Measurements from ENCODE around the gene RABGAP1. TPM values are rescaled to one million over a fixed set of nuclear protein-coding genes. Genes with fewer than 3 reads are reported as not detected.
A peak's percentile ranks its signal among the peaks of the same experiment; 100 is the strongest.

The RABGAP1 gene
- total and polyA plus RNA-seq, 2 experiments from 2014 or later, result 8.5 to 33.9 TPM

DNA sequence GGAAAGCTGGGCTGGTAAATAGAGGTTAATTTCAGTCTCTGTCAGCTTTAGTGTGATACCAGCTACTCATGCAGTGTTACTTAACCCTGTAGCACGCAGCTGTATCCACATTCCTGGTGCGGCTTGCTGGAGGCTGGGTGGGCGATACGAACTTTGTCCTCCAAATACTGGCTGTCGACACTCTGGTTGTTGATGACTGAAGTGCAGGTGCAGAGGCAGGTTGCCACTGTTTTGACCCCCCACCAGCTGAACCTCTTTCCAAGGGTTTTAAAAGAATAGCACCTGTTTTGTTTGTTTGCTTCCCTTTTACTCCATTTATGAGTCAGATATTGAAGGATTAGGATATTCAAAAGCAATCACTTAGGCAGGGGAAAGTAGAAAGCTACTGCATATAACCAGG, 4.4 kb upstream of the RABGAP1 start:
- Histone ChIP-seq H3K4me2 (no peak overlapping the region), H4K20me1 (replicated peaks; ENCODE audit: insufficient read depth) (peaks cover 13% of the 10 kb centered on the region), H3K27me3 (ENCODE audit: insufficient read depth) (no peaks in the 10 kb centered on the region), H2AFZ (no peak overlapping the region), H3K4me1 (ENCODE audit: insufficient read depth) (peaks cover 7% of the 10 kb centered on the region), H3K36me3 (ENCODE audit: insufficient read depth) (peaks cover 4% of the 10 kb centered on the region; the same call in 1 of the 2 replicates), H3K9me2 (ENCODE audit: insufficient read depth) (no peaks in the 10 kb centered on the region), H3F3A (replicated peaks; ENCODE audit: low read depth) (peaks cover 3% of the 10 kb centered on the region), H3K79me2 (replicated peaks; ENCODE audit: insufficient read depth) (peaks cover 74% of the 10 kb centered on the region), H3K4me3 (no peak overlapping the region), H3K27ac (ENCODE audit: low read depth) (peak overlapping the region; percentile 30; the same call in 1 of the 2 replicates)
- Mint-ChIP-seq H3K9me3 (no peaks in the 10 kb centered on the region), H3K27ac (no peak overlapping the region), H3K36me3 (ENCODE audit: low read depth) (peaks cover 21% of the 10 kb centered on the region), H3K4me1 (peaks cover 15% of the 10 kb centered on the region), H3K27me3 (ENCODE audit: insufficient read depth, low read depth, poor library complexity) (peaks cover 2% of the 10 kb centered on the region), H3K4me3 (no peak overlapping the region)
- ATAC-seq, result no peak
- DNase-seq (ENCODE audit: low spot score), result no peak
- TF ChIP-seq EZH2phosphoT487 (IDR thresholded peaks at IDR 0.05; ENCODE audit: unreplicated experiment) (no peak), EZH2 (IDR thresholded peaks at IDR 0.05; ENCODE audit: low read depth, unreplicated experiment) (no peak), CREB1 (CRISPR knock-in tag; IDR thresholded peaks at IDR 0.05; ENCODE audit: low read depth) (no peak), ETS1 (IDR thresholded peaks at IDR 0.05) (no peak), STAT1 (IDR thresholded peaks at IDR 0.05; ENCODE audit: unreplicated experiment) (no peak), ZNF114 (CRISPR knock-in tag; IDR thresholded peaks at IDR 0.05) (no peak), POLR2AphosphoS5 (IDR thresholded peaks at IDR 0.05; ENCODE audit: low read depth) (no peak), JUNB (IDR thresholded peaks at IDR 0.05; ENCODE audit: unreplicated experiment) (no peak), NANOG (IDR thresholded peaks at IDR 0.05; ENCODE audit: borderline replicate concordance) (no peak), ZNF462 (CRISPR knock-in tag; IDR thresholded peaks at IDR 0.05) (no peak), ZNF331 (CRISPR knock-in tag; IDR thresholded peaks at IDR 0.05; ENCODE audit: low read depth) (no peak)
- TF ChIP-seq, protein P1, sequence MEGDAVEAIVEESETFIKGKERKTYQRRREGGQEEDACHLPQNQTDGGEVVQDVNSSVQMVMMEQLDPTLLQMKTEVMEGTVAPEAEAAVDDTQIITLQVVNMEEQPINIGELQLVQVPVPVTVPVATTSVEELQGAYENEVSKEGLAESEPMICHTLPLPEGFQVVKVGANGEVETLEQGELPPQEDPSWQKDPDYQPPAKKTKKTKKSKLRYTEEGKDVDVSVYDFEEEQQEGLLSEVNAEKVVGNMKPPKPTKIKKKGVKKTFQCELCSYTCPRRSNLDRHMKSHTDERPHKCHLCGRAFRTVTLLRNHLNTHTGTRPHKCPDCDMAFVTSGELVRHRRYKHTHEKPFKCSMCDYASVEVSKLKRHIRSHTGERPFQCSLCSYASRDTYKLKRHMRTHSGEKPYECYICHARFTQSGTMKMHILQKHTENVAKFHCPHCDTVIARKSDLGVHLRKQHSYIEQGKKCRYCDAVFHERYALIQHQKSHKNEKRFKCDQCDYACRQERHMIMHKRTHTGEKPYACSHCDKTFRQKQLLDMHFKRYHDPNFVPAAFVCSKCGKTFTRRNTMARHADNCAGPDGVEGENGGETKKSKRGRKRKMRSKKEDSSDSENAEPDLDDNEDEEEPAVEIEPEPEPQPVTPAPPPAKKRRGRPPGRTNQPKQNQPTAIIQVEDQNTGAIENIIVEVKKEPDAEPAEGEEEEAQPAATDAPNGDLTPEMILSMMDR (conservative IDR thresholded peaks at IDR 0.05; ENCODE audit: low read depth in 2 of 2), result no peak
- TF ChIP-seq, protein P2, sequence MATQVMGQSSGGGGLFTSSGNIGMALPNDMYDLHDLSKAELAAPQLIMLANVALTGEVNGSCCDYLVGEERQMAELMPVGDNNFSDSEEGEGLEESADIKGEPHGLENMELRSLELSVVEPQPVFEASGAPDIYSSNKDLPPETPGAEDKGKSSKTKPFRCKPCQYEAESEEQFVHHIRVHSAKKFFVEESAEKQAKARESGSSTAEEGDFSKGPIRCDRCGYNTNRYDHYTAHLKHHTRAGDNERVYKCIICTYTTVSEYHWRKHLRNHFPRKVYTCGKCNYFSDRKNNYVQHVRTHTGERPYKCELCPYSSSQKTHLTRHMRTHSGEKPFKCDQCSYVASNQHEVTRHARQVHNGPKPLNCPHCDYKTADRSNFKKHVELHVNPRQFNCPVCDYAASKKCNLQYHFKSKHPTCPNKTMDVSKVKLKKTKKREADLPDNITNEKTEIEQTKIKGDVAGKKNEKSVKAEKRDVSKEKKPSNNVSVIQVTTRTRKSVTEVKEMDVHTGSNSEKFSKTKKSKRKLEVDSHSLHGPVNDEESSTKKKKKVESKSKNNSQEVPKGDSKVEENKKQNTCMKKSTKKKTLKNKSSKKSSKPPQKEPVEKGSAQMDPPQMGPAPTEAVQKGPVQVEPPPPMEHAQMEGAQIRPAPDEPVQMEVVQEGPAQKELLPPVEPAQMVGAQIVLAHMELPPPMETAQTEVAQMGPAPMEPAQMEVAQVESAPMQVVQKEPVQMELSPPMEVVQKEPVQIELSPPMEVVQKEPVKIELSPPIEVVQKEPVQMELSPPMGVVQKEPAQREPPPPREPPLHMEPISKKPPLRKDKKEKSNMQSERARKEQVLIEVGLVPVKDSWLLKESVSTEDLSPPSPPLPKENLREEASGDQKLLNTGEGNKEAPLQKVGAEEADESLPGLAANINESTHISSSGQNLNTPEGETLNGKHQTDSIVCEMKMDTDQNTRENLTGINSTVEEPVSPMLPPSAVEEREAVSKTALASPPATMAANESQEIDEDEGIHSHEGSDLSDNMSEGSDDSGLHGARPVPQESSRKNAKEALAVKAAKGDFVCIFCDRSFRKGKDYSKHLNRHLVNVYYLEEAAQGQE (IDR thresholded peaks at IDR 0.05; ENCODE audit: unreplicated experiment), result no peak

Data from GM23338 (cell line).